IgD-negative memory B cell (primary cell): ENCODE results near the gene FIGN. TPM values are rescaled to one million over a fixed set of nuclear protein-coding genes. Genes with fewer than 3 reads are reported as not detected.

Experiments
- H3K27ac Mint-ChIP-seq, 3 donors: one replicate each; pipeline ENCODE4 v1.8.0; 2020 to 2022; ENCODE audit warnings: mild to moderate bottlenecking in 3 of 3, mixed read lengths in 3 of 3, moderate library complexity in 1 of 3
- H3K27me3 Mint-ChIP-seq: one replicate; pipeline ENCODE4 v1.8.0; 2021; ENCODE audit warnings: mixed read lengths
- H3K36me3 Mint-ChIP-seq: one replicate; pipeline ENCODE4 v1.8.0; 2020; ENCODE audit warnings: mild to moderate bottlenecking, mixed read lengths
- H3K4me1 Mint-ChIP-seq, 3 donors: one replicate each; pipeline ENCODE4 v1.8.0; 2020 to 2022; ENCODE audit warnings: mixed read lengths in 3 of 3, mild to moderate bottlenecking in 1 of 3
- H3K4me3 Mint-ChIP-seq, 4 donors: one replicate each; pipeline ENCODE4 v1.8.0; 2020 to 2022; ENCODE audit warnings: mild to moderate bottlenecking in 4 of 4, mixed read lengths in 4 of 4, moderate library complexity in 3 of 4
- H3K9me3 Mint-ChIP-seq, 3 donors: one replicate each; pipeline ENCODE4 v1.8.0; 2020 to 2021; ENCODE audit warnings: mixed read lengths in 3 of 3, mild to moderate bottlenecking in 1 of 3
- polyA plus RNA-seq: library from polyadenylated mRNA; unstranded; fragments of 300-500 nt; fragmentation: Illumina TruSeq; gene quantifications from one replicate; pipeline ENCODE4 v1.2.3, GENCODE V29; 2021

The FIGN gene
- polyA plus RNA-seq, 1 donor from 2014 or later, result not detected

DNA sequence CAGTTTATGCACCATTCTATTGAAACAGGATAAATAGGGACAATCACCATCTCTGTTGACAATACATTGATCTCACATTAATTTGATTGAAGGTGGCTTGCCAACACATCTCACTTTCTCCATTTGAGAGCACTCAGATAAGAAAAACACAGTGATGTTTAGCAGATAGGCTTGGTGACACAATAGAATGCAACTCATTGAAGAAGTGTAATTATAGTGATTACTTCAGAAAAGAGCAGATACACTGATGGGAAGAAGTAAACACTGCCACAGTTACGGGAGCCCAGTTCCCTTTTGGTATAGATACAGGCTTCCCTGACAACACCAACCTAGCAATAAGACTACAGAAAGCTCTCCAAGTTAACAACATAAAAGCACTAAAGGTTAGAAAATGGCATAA lies 89.1 kb downstream of the FIGN start:
- Mint-ChIP-seq H3K9me3 (peaks cover 0 to 3% (median 2%) of the 10 kb centered on the region in 3 donors), H3K27ac (no peak overlapping the region), H3K4me3 (no peak overlapping the region), H3K27me3 (no peaks in the 10 kb centered on the region), H3K4me1 (no peaks in the 10 kb centered on the region), H3K36me3 (no peaks in the 10 kb centered on the region)

DNA sequence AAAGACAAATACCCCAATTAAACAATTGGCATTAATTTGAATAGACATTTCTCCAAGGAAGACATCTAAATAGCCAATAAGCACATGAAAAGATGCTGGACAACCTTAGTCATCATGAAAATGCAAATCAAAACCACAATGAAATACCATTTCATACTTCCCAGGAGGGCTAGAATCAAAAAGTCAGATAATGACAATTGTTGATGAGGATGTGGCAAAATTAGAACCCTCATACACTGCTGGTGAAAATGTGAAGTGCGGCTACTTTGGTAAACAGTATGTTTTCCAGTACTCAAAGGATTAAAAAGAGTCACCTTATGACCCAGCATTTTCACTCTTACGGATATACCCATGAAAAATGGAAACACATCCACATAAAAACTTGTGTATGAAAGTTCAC lies 91.6 kb downstream of the FIGN start:
- Mint-ChIP-seq H3K36me3 (no peaks in the 10 kb centered on the region), H3K9me3 (peaks cover 0 to 3% (median 2%) of the 10 kb centered on the region in 3 donors), H3K4me1 (no peaks in the 10 kb centered on the region), H3K27me3 (no peaks in the 10 kb centered on the region), H3K4me3 (no peak overlapping the region), H3K27ac (no peak overlapping the region)

- Mint-ChIP-seq H3K36me3 (no peaks in the 10 kb centered on the region), H3K27ac (no peak overlapping the region), H3K4me1 (no peaks in the 10 kb centered on the region), H3K9me3 (peaks cover 0 to 3% (median 2%) of the 10 kb centered on the region in 3 donors), H3K4me3 (no peak overlapping the region), H3K27me3 (no peaks in the 10 kb centered on the region)
Measured at GRCh38 chr2:163641986-163642385, 93.8 kb downstream of the FIGN start.

DNA sequence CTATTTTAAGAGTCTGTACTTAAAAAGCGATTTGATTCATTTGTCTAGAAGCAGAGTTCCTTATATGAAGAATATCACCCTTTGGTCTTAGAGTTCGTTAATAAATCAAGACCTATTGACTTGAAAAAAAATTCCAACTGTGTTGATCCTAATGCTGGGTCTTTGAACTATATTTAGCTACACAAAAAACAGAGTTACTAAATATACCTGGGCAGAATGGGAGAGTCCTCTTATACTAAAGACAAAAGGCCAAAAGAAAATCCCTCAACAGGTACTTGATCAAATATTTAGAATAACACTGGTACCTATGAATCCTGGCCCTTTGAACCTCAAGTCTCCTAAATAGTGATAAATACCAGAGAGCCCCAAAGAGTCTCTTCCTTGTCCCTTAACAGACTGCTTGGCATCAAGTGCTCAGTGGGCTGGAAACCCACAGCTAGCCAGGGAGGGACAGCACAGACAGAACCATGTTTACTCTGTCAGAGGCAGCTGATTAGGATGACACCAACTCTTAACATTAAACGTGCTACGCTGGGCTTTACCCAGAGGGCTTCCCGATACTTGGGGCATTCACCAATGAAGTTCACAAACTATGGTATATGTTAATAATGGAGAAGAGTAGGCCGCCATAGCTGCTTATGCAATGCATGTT lies 95.1 kb downstream of the FIGN start:
- no peaks in the 10 kb centered on the region for H3K27me3 Mint-ChIP-seq
- H3K27ac Mint-ChIP-seq, result no peak overlapping the region
- no peaks in the 10 kb centered on the region for H3K36me3 Mint-ChIP-seq
- H3K4me1 Mint-ChIP-seq, result no peaks in the 10 kb centered on the region
- peaks cover 0 to 3% (median 2%) of the 10 kb centered on the region in 3 donors for H3K9me3 Mint-ChIP-seq
- H3K4me3 Mint-ChIP-seq, result no peak overlapping the region

GRCh38 chr2:163637871-163638270 lies 97.9 kb downstream of the FIGN start:
- H3K4me1 Mint-ChIP-seq, result no peaks in the 10 kb centered on the region
- no peaks in the 10 kb centered on the region for H3K36me3 Mint-ChIP-seq
- no peak overlapping the region for H3K4me3 Mint-ChIP-seq
- no peak overlapping the region for H3K27ac Mint-ChIP-seq
- H3K9me3 Mint-ChIP-seq, result peaks cover 0 to under 1% (median 0%) of the 10 kb centered on the region in 3 donors
- H3K27me3 Mint-ChIP-seq, result no peaks in the 10 kb centered on the region

DNA sequence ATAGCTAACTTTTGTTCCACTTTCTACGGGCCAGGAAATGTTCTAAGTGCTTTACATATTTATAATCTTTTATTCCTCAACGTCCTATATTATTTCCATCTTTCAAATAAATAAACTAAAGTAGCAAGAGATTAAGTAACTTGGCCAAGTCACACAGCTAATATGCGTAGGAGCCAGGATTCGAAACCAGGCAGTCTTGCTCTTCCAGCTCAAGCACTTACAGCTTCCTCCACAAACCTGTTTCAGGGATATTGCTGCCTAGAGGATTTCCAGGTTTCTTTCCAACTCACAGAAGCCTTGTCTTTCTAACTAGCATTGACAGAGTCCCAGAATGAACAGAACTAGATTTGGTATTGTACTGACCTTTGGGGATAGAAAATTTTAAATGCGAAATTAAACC lies 102.5 kb downstream of the FIGN start:
- Mint-ChIP-seq H3K4me1 (no peaks in the 10 kb centered on the region), H3K27me3 (no peaks in the 10 kb centered on the region), H3K36me3 (no peaks in the 10 kb centered on the region), H3K9me3 (no peaks in the 10 kb centered on the region), H3K4me3 (no peak overlapping the region), H3K27ac (no peak overlapping the region)

- H3K27me3 Mint-ChIP-seq, result no peaks in the 10 kb centered on the region
- H3K36me3 Mint-ChIP-seq, result no peaks in the 10 kb centered on the region
- no peaks in the 10 kb centered on the region for H3K4me1 Mint-ChIP-seq
- no peak overlapping the region for H3K4me3 Mint-ChIP-seq
- H3K27ac Mint-ChIP-seq, result no peak overlapping the region
- no peaks in the 10 kb centered on the region for H3K9me3 Mint-ChIP-seq
Measured at GRCh38 chr2:163630836-163631235, 105.0 kb downstream of the FIGN start.

DNA sequence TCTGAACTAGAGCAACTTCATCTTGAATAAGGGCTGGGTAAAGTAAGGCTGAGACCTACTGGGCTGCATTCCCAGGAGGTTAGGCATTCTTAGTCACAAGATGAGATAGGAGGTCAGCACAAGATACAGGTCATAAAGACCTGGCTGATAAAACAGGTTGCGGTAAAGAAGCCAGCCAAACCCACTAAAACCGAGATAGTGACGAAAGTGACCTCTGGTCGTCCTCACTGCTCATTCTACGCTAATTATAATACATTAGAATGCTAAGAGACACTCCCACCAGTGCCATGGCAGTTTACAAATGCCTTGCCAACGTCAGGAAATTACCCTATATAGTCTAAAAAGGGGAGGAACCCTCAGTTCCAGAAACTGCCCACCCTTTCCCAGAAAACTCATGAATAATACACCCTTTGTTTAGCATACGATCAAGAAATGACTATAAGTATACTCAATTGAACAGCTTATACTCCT lies 109.1 kb downstream of the FIGN start:
- H3K4me3 Mint-ChIP-seq, result no peak overlapping the region
- no peaks in the 10 kb centered on the region for H3K4me1 Mint-ChIP-seq
- H3K27me3 Mint-ChIP-seq, result no peaks in the 10 kb centered on the region
- no peaks in the 10 kb centered on the region for H3K36me3 Mint-ChIP-seq
- H3K27ac Mint-ChIP-seq, result no peak overlapping the region
- H3K9me3 Mint-ChIP-seq, result no peaks in the 10 kb centered on the region

DNA sequence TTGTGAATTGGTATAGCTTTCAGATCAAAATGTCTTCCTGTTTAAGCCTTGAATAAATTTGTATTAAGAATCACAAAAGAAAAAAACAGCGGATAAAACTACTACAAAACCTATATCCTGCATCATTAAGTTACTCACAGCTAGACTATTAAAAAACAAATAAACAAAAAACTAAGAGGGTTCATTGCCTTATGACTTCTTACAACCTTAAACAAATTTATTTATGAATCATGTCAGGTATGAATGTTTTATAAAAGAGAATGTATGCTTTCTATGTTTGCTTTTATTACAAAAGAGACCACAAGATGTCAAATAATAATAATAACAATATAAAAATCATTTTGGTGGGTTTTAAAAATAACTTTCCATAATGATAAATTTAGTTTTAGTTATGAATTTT lies 109.6 kb downstream of the FIGN start:
- Mint-ChIP-seq H3K36me3 (no peaks in the 10 kb centered on the region), H3K4me1 (no peaks in the 10 kb centered on the region), H3K4me3 (no peak overlapping the region), H3K9me3 (no peaks in the 10 kb centered on the region), H3K27me3 (no peaks in the 10 kb centered on the region), H3K27ac (no peak overlapping the region)

GRCh38 chr2:163625632-163626031 lies 110.2 kb downstream of the FIGN start:
- H3K9me3 Mint-ChIP-seq, result no peaks in the 10 kb centered on the region
- no peak overlapping the region for H3K27ac Mint-ChIP-seq
- no peak overlapping the region for H3K4me3 Mint-ChIP-seq
- H3K4me1 Mint-ChIP-seq, result no peaks in the 10 kb centered on the region
- H3K36me3 Mint-ChIP-seq, result no peaks in the 10 kb centered on the region
- H3K27me3 Mint-ChIP-seq, result no peaks in the 10 kb centered on the region

DNA sequence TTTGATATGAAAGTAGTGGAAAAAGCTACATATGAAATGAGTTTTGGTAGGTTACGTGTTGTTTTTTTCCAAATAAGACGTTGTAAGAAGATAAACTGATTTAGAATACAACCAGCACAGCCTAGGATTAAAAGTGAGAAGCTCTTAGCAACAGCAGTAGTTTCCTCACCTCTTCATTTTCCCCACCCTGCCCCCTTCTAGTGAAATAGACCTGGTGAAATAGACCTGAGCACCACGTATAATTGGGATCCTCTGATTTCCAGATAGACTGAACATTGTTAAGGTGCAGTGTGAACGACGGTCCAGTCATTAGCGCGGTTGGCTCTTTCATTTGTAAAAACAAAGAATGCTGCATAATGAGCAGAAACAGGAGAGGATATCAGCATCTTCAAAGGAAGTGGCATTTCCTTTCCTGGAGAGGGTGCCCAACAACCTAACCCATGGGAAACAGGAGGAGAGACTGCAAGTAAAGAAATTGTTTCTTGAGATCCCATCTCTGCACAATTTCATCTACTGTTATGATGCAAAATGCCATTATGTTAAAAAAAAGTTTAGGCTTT lies 114.3 kb downstream of the FIGN start:
- Mint-ChIP-seq H3K36me3 (no peaks in the 10 kb centered on the region), H3K9me3 (no peaks in the 10 kb centered on the region), H3K4me3 (no peak overlapping the region), H3K27me3 (no peaks in the 10 kb centered on the region), H3K4me1 (no peaks in the 10 kb centered on the region), H3K27ac (no peak overlapping the region)

- Mint-ChIP-seq H3K9me3 (no peaks in the 10 kb centered on the region), H3K27ac (no peak overlapping the region), H3K36me3 (no peaks in the 10 kb centered on the region)
Measured at GRCh38 chr2:163617517-163617916, 118.3 kb downstream of the FIGN start.

DNA sequence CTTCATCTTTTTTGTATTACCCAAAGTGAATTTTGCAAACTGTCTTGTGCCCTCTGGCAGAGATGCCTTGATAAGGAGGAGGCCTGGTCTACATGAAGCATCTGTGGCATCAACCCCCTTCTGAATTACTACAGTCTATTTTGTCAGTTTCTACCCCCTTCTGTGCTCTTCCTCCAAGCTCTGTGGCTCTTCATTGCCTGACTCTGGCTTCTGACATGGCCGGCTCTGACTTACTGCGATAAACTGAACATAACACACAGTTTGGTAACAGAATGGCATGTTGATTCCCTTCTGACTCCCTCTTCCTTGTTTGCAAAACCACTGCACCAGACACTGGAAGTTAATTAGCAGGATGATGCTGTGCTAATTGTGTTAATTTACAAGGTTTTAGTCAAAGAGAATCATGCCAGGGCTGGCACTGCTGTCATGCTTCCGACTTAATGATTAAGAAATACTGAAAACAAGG lies 122.5 kb downstream of the FIGN start:
- H3K9me3 Mint-ChIP-seq, result no peaks in the 10 kb centered on the region
- no peaks in the 10 kb centered on the region for H3K4me1 Mint-ChIP-seq
- H3K36me3 Mint-ChIP-seq, result no peaks in the 10 kb centered on the region
- no peak overlapping the region for H3K4me3 Mint-ChIP-seq
- H3K27ac Mint-ChIP-seq, result no peak overlapping the region
- peaks cover 1% of the 10 kb centered on the region for H3K27me3 Mint-ChIP-seq

More at GRCh38 chr2:163617517-163617916, 118.3 kb downstream of the FIGN start:
- peaks cover 1% of the 10 kb centered on the region for H3K27me3 Mint-ChIP-seq
- H3K4me3 Mint-ChIP-seq, result no peak overlapping the region
- no peaks in the 10 kb centered on the region for H3K4me1 Mint-ChIP-seq

- H3K4me1 Mint-ChIP-seq, result no peaks in the 10 kb centered on the region
- H3K27me3 Mint-ChIP-seq, result peaks cover 1% of the 10 kb centered on the region
- no peaks in the 10 kb centered on the region for H3K36me3 Mint-ChIP-seq
- H3K27ac Mint-ChIP-seq, result no peak overlapping the region
- H3K9me3 Mint-ChIP-seq, result no peaks in the 10 kb centered on the region
- H3K4me3 Mint-ChIP-seq, result no peak overlapping the region
Measured at GRCh38 chr2:163612332-163612731, 123.5 kb downstream of the FIGN start.

- no peak overlapping the region for H3K27ac Mint-ChIP-seq
- no peaks in the 10 kb centered on the region for H3K4me1 Mint-ChIP-seq
- no peaks in the 10 kb centered on the region for H3K9me3 Mint-ChIP-seq
- peaks cover 1% of the 10 kb centered on the region for H3K27me3 Mint-ChIP-seq
- H3K36me3 Mint-ChIP-seq, result no peaks in the 10 kb centered on the region
- H3K4me3 Mint-ChIP-seq, result no peak overlapping the region
Measured at GRCh38 chr2:163611557-163611906, 124.3 kb downstream of the FIGN start.

DNA sequence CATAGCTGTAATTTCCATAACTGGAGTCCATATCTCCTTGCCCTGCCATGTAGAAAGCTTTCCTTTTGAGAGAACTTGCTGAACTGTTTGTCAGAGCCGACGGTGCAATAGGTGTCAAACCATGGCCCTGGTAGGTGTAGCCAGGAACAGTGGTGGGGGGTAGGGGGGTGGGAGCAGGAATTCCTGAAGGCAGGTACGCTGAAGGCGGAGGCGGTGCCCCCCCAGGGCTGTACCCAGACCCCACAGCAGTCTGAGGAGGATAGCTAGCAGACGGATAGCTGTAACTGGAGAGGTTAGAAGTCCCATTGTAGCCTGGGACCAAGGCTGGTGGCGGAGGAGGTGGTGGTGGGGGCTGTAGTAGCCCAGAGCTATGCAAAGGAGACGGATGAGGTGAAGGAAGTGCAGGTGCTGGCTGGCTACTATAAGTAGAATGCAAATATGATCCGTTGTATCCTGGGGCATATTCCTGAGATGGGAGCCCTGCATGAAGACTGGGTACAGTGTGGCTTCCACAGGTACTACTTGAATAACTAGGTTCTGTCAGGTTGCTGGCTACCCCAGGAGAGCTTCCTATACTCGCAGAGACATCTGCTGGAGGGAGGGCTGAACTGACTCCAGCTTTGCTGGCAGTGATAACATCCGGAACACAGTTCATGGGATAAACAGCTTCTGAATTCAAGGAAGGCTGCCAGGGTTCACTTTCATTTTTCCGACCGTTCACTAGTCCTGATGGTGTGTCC lies 124.8 kb downstream of the FIGN start:
- no peak overlapping the region for H3K4me3 Mint-ChIP-seq
- no peaks in the 10 kb centered on the region for H3K9me3 Mint-ChIP-seq
- no peaks in the 10 kb centered on the region for H3K4me1 Mint-ChIP-seq
- H3K27me3 Mint-ChIP-seq, result peaks cover 3% of the 10 kb centered on the region
- no peak overlapping the region for H3K27ac Mint-ChIP-seq
- no peaks in the 10 kb centered on the region for H3K36me3 Mint-ChIP-seq
